ENCODE results near the gene SSTR3. TPM values are rescaled to one million over a fixed set of nuclear protein-coding genes. Genes with fewer than 3 reads are reported as not detected.

The SSTR3 gene
- total and polyA plus RNA-seq, 2 experiments from 2014 or later = 0.06 TPM; not detected in 1

- Histone ChIP-seq H3K36me3 (no peaks in the 10 kb centered on the region), H3K9me3 (ENCODE audit: low read depth) (no peaks in the 10 kb centered on the region), H3K27me3 (no peaks in the 10 kb centered on the region), H3K27ac (no peak overlapping the region), H3K4me3 (no peak overlapping the region), H3K4me1 (ENCODE audit: low read depth) (peaks cover 26% of the 10 kb centered on the region)
- DNase-seq (ENCODE audit: low read depth in 1 of 2, low spot score in 1 of 2) = no peak
- no peak for TF ChIP-seq CTCF (IDR thresholded peaks at IDR 0.05; ENCODE audit: low read depth, low read length)
These were observed 27.3 kb downstream of the SSTR3 start for GRCh38 chr22:37184816-37185541.

GRCh38 chr22:37184380-37184755 is 27.9 kb downstream of the SSTR3 start:
- peaks cover 20% of the 10 kb centered on the region for H3K4me1 ChIP-seq (ENCODE audit: low read depth)
- H3K27me3 ChIP-seq = no peaks in the 10 kb centered on the region
- H3K4me3 ChIP-seq = no peak overlapping the region
- H3K27ac ChIP-seq = no peak overlapping the region
- DNase-seq (ENCODE audit: low read depth in 1 of 2, low spot score in 1 of 2) = no peak
- no peaks in the 10 kb centered on the region for H3K9me3 ChIP-seq (ENCODE audit: low read depth)
- no peak for TF ChIP-seq CTCF (IDR thresholded peaks at IDR 0.05; ENCODE audit: low read depth, low read length)
- H3K36me3 ChIP-seq = no peaks in the 10 kb centered on the region

- no peak for DNase-seq (ENCODE audit: low read depth in 1 of 2, low spot score in 1 of 2)
- Histone ChIP-seq H3K27ac (no peak overlapping the region), H3K4me3 (no peak overlapping the region), H3K4me1 (ENCODE audit: low read depth) (peaks cover 14% of the 10 kb centered on the region), H3K9me3 (ENCODE audit: low read depth) (no peaks in the 10 kb centered on the region), H3K27me3 (no peaks in the 10 kb centered on the region), H3K36me3 (no peaks in the 10 kb centered on the region)
- no peak for TF ChIP-seq CTCF (IDR thresholded peaks at IDR 0.05; ENCODE audit: low read depth, low read length)
These were observed 28.6 kb downstream of the SSTR3 start for GRCh38 chr22:37183432-37184379.

- H3K9me3 ChIP-seq (ENCODE audit: low read depth) = no peaks in the 10 kb centered on the region
- H3K27me3 ChIP-seq = no peaks in the 10 kb centered on the region
- no peak for TF ChIP-seq CTCF (IDR thresholded peaks at IDR 0.05; ENCODE audit: low read depth, low read length)
- no peaks in the 10 kb centered on the region for H3K36me3 ChIP-seq
- no peak overlapping the region for H3K4me3 ChIP-seq
- no peak overlapping the region for H3K27ac ChIP-seq
- no peak for DNase-seq (ENCODE audit: low read depth in 1 of 2, low spot score in 1 of 2)
- peaks cover 5% of the 10 kb centered on the region for H3K4me1 ChIP-seq (ENCODE audit: low read depth)
These were observed 29.4 kb downstream of the SSTR3 start for GRCh38 chr22:37182949-37183245.

- DNase-seq (ENCODE audit: low read depth in 1 of 2, low spot score in 1 of 2) = no peak
- H3K27me3 ChIP-seq = no peaks in the 10 kb centered on the region
- TF ChIP-seq CTCF (IDR thresholded peaks at IDR 0.05; ENCODE audit: low read depth, low read length) = no peak
- H3K36me3 ChIP-seq = no peaks in the 10 kb centered on the region
- H3K27ac ChIP-seq = no peak overlapping the region
- no peaks in the 10 kb centered on the region for H3K4me1 ChIP-seq (ENCODE audit: low read depth)
- no peaks in the 10 kb centered on the region for H3K9me3 ChIP-seq (ENCODE audit: low read depth)
- no peak overlapping the region for H3K4me3 ChIP-seq
These were observed 30.0 kb downstream of the SSTR3 start for GRCh38 chr22:37182101-37182948.

Data from cardiac muscle cell (in vitro differentiated cells and primary cell).